Measurements from ENCODE around the gene SPTBN1.
A peak's percentile ranks its signal among the peaks of the same experiment; 100 is the strongest.

SPTBN1 gene

GRCh38 chr2:54615832-54616534 is 159.9 kb downstream of the SPTBN1 start:
- DNase-seq = no peak

GRCh38 chr2:54617409-54617808 is 161.3 kb downstream of the SPTBN1 start:
- no peak for DNase-seq

GRCh38 chr2:54618646-54619565 is 162.8 kb downstream of the SPTBN1 start:
- no peak for DNase-seq

GRCh38 chr2:54619660-54620231 is 163.6 kb downstream of the SPTBN1 start:
- DNase-seq = no peak

GRCh38 chr2:54620948-54621347 is 164.8 kb downstream of the SPTBN1 start:
- DNase-seq = no peak

- no peak for DNase-seq
Observed at GRCh38 chr2:54624591-54625071, 168.5 kb downstream of the SPTBN1 start.

GRCh38 chr2:54626131-54626530 is 170.0 kb downstream of the SPTBN1 start:
- DNase-seq = no peak

GRCh38 chr2:54626884-54627283 is 170.8 kb downstream of the SPTBN1 start:
- DNase-seq = no peak

GRCh38 chr2:54627973-54628372 is 171.8 kb downstream of the SPTBN1 start:
- DNase-seq = no peak

- no peak for DNase-seq
Observed at GRCh38 chr2:54628418-54628817, 172.3 kb downstream of the SPTBN1 start.

- DNase-seq = no peak
Observed at GRCh38 chr2:54628957-54629356, 172.8 kb downstream of the SPTBN1 start.

GRCh38 chr2:54629390-54629789 is 173.3 kb downstream of the SPTBN1 start:
- no peak for DNase-seq

- no peak for DNase-seq
Observed at GRCh38 chr2:54629914-54630857, 174.1 kb downstream of the SPTBN1 start.

GRCh38 chr2:54630858-54631497 is 174.9 kb downstream of the SPTBN1 start:
- no peak for DNase-seq

GRCh38 chr2:54631755-54632154 is 175.6 kb downstream of the SPTBN1 start:
- DNase-seq = no peak

GRCh38 chr2:54632733-54633692 is 176.9 kb downstream of the SPTBN1 start:
- no peak for DNase-seq

- DNase-seq = no peak
Observed at GRCh38 chr2:54634021-54634420, 177.9 kb downstream of the SPTBN1 start.

- DNase-seq = peak in 1 of 5 donors; percentile 9
Observed at GRCh38 chr2:54634564-54635511, 178.7 kb downstream of the SPTBN1 start.

GRCh38 chr2:54635554-54636152 is 179.5 kb downstream of the SPTBN1 start:
- DNase-seq = no peak
